K562 (cell line): ENCODE data around the gene RBM7. TPM values are rescaled to one million over a fixed set of nuclear protein-coding genes. Genes with fewer than 3 reads are reported as not detected.
A peak's percentile ranks its signal among the peaks of the same experiment; 100 is the strongest.

Experiments
- ARID1B ChIP-seq: fragments of 450-650 bp; IDR thresholded peaks from 2 replicates; pipeline ENCODE4 v1.6.1; 2016; ENCODE audit warnings: antibody characterized with exemption, mild to moderate bottlenecking, inconsistent platforms
- EHMT2 ChIP-seq: fragments of 450-650 bp; IDR thresholded peaks from 2 replicates; pipeline ENCODE4 v1.6.1; 2018; ENCODE audit warnings: antibody characterized with exemption
- FOSL1 ChIP-seq: fragments of 200-800 bp; sonication (Bioruptor generic); conservative IDR thresholded peaks from 2 replicates; pipeline ENCODE4 v1.6.1; 2016; ENCODE audit warnings: missing genetic modification characterization, missing compliant biosample characterization
- JUN ChIP-seq, 2 experiments: sonication (generic) in 1 of 2; formaldehyde crosslinking in 1 of 2; IDR thresholded peaks; 2 replicates each; pipeline versions ENCODE4 v1.6.1 to v1.8.0; 2012 to 2022; ENCODE audit warnings: borderline replicate concordance in 2 of 2, mild to moderate bottlenecking in 2 of 2, improper control_type of control experiment in 1 of 2, low read depth in 1 of 2, low read length in 1 of 2, missing genetic modification reagents in 1 of 2
- JUND ChIP-seq, 2 experiments: IDR thresholded peaks; 2 replicates in 1 of 2; 3 replicates in 1 of 2; pipeline ENCODE4 v1.6.1; 2011; ENCODE audit warnings: borderline replicate concordance in 2 of 2, low read depth in 2 of 2, low read length in 2 of 2, improper control_type of control experiment in 1 of 2, missing biosample characterization in 1 of 2, missing genetic modification characterization in 1 of 2, missing genetic modification reagents in 1 of 2
- MED1 ChIP-seq: sonication (generic); formaldehyde crosslinking; IDR thresholded peaks from 2 replicates; pipeline ENCODE4 v1.8.1; 2023; ENCODE audit warnings: missing genetic modification reagents, borderline replicate concordance
- MTF1 ChIP-seq: fragments of 250-450 bp; sonication (Bioruptor Pico); IDR thresholded peaks from 2 replicates; pipeline ENCODE4 v1.9.0; 2021; ENCODE audit warnings: moderate library complexity, mild to moderate bottlenecking, inconsistent platforms, borderline replicate concordance
- SIX5 ChIP-seq, 2 experiments: IDR thresholded peaks; 2 replicates each; pipeline ENCODE4 v1.6.1; 2011; ENCODE audit warnings: low read length in 2 of 2, borderline replicate concordance in 1 of 2, low read depth in 1 of 2, mild to moderate bottlenecking in 1 of 2, moderate library complexity in 1 of 2; ENCODE audit not compliant: insufficient read depth in 1 of 2
- TAL1 ChIP-seq: fragments of 450-650 bp; IDR thresholded peaks from 2 replicates; pipeline ENCODE4 v1.6.1; 2016; ENCODE audit warnings: mild to moderate bottlenecking
- WHSC1 ChIP-seq: IDR thresholded peaks from one replicate; pipeline ENCODE4 v1.6.1; 2012; ENCODE audit warnings: low read length, control low read depth, inconsistent platforms
- ZNF124 ChIP-seq: sonication (generic); formaldehyde crosslinking; IDR thresholded peaks from 2 replicates; pipeline ENCODE4 v1.8.1; 2022; ENCODE audit warnings: missing genetic modification reagents
- ZNF134 ChIP-seq: fragments of 250-450 bp; sonication (Bioruptor Pico); conservative IDR thresholded peaks from 2 replicates; pipeline ENCODE4 v1.4.0; 2020
- ZNF41 ChIP-seq: fragments of 250-450 bp; sonication (Bioruptor Pico); conservative IDR thresholded peaks from 2 replicates; pipeline ENCODE4 v1.4.0; 2020; ENCODE audit warnings: mild to moderate bottlenecking
- ZZZ3 ChIP-seq: fragments of 450-650 bp; IDR thresholded peaks from 2 replicates; pipeline ENCODE4 v1.6.1; 2016; ENCODE audit warnings: antibody characterized with exemption, mild to moderate bottlenecking, moderate library complexity
- polyA plus RNA-seq, 8 experiments: library from polyadenylated mRNA; depleted of rRNA in 4 of 8; stranded (reverse) in 5 of 8; unstranded in 3 of 8; fragments of >200 nt; fragmentation: Nextera tagmentation in 2 of 8; fragmentation: Illumina TruSeq in 1 of 8; extraction: Ambion mirVana in 2 of 8; extraction: Trizol in 1 of 8; gene quantifications; 2 replicates each; pipeline versions ENCODE4 v1.2.1 to v1.2.3, GENCODE V29; 2011 to 2014; ENCODE audit warnings: inconsistent platforms in 1 of 8, missing spikeins in 1 of 8
- total RNA-seq, 7 experiments: library from RNA; depleted of rRNA in 6 of 7; stranded (reverse); fragments of >200 nt in 6 of 7; fragmentation: Illumina TruSeq in 2 of 7; extraction: Trizol in 2 of 7; gene quantifications; 2 replicates each; pipeline versions ENCODE4 v1.2.1 to v1.2.3, GENCODE V29; 2011 to 2021; ENCODE audit warnings: low replicate concordance in 1 of 7
- TF ChIP-seq, protein P1 (sequence below): sonication (generic); IDR thresholded peaks from 2 replicates; pipeline ENCODE4 v1.6.1; 2016

RBM7 gene
- total and polyA plus RNA-seq, 9 of the 15 experiments (the other 6 are each of a cell fraction or from before 2014, with no cell fraction given) = 26.0 to 76.8 (median 49.6) TPM

DNA sequence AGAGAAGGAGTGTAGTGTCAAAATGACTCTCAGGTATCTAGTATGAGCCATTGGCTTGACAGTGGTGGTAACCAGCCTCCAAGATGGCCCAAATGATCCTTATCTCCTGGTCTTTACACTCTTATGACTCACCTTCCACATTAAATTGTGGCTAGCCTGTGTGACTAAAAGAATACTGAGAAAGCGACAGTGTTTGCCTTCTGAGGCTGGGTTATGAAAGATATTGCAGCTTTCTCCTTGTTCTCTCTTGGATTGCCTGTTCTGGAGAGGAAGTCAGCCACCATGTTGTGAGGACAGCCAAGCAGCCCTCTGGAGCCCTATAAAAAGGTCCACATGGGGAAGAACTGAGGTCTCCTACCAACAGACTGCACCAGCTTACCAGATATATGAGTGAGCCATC is 16.0 kb upstream of the RBM7 start (continued):
- TF ChIP-seq JUN (IDR thresholded peaks at IDR 0.05; ENCODE audit: borderline replicate concordance, low read depth, low read length) (peak; percentile 71), JUN (CRISPR knock-in tag; IDR thresholded peaks at IDR 0.05; ENCODE audit: borderline replicate concordance) (no peak), ARID1B (peak; percentile 67; the same call in 1 of the 2 replicates), ZNF124 (CRISPR knock-in tag) (no peak), MTF1 (CRISPR knock-in tag) (no peak), EHMT2 (peak; percentile 89), JUND (IDR thresholded peaks at IDR 0.05; ENCODE audit: borderline replicate concordance, low read depth, low read length) (peak; percentile 87), JUND (tag; IDR thresholded peaks at IDR 0.05; ENCODE audit: borderline replicate concordance, low read depth, low read length) (peak; percentile 89; the same call in 2 of the 3 replicates), FOSL1 (tag) (peak; percentile 93), ZNF134 (CRISPR knock-in tag) (no peak), SIX5 (IDR thresholded peaks at IDR 0.05; ENCODE audit: borderline replicate concordance in 1 of 2, insufficient read depth in 1 of 2, low read depth in 1 of 2, low read length in 2 of 2) (no peak), ZZZ3 (no peak), TAL1 (0 out of 2 replicates have a peak, but pooled peaks have one; percentile 5), WHSC1 (no peak), MED1 (CRISPR knock-in tag) (no peak), ZNF41 (no peak)
- TF ChIP-seq, protein P1, sequence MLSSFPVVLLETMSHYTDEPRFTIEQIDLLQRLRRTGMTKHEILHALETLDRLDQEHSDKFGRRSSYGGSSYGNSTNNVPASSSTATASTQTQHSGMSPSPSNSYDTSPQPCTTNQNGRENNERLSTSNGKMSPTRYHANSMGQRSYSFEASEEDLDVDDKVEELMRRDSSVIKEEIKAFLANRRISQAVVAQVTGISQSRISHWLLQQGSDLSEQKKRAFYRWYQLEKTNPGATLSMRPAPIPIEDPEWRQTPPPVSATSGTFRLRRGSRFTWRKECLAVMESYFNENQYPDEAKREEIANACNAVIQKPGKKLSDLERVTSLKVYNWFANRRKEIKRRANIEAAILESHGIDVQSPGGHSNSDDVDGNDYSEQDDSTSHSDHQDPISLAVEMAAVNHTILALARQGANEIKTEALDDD = peak; percentile 62; the same call in 1 of the 2 replicates
